ENCODE measurements around the gene DACH1. TPM values are rescaled to one million over a fixed set of nuclear protein-coding genes. Genes with fewer than 3 reads are reported as not detected.

DACH1 gene
- total and polyA plus RNA-seq, 2 donors (not counting 3 experiments of a cell fraction or from before 2014, with no cell fraction given), result 8.6 to 28.3 TPM

GRCh38 chr13:71862459-71862943 lies 4.5 kb downstream of the DACH1 start:
- ChIA-PET CTCF (interaction anchor here (2.1 kb wide), 1 partner anchor 16 kb away, joined by 9 read pairs; no protein-coding TSS in a partner anchor), POLR2A (no interaction called here)
- Histone ChIP-seq H3K9me1 (replicated peaks; ENCODE audit: control insufficient read depth, extremely low read depth, insufficient read depth, low read length) (no peaks in the 10 kb centered on the region), H3K9ac (replicated peaks; ENCODE audit: extremely low read depth, insufficient read depth, low read length) (no peak overlapping the region), H3K27me3 (ENCODE audit: control insufficient read depth in 2 of 2, insufficient read depth in 2 of 2, low read length in 2 of 2) (no peaks in the 10 kb centered on the region), H4K20me1 (replicated peaks; ENCODE audit: control insufficient read depth, extremely low read depth, insufficient read depth, low read length) (no peaks in the 10 kb centered on the region), H2AFZ (ENCODE audit: low read depth, low read length) (no peak overlapping the region), H3K79me2 (ENCODE audit: control insufficient read depth, insufficient read depth, low read length) (no peaks in the 10 kb centered on the region), H3K36me3 (ENCODE audit: control insufficient read depth in 2 of 2, extremely low read depth in 1 of 2, insufficient read depth in 2 of 2, low read length in 2 of 2) (no peaks in the 10 kb centered on the region), H3K4me3 (replicated peaks in 1 of 3; ENCODE audit: insufficient read depth in 1 of 3, low read depth in 1 of 3, low read length in 3 of 3) (no peak overlapping the region), H3K27ac (ENCODE audit: insufficient read depth, low read depth, low read length) (no peak overlapping the region), H3K9me3 (replicated peaks; ENCODE audit: control insufficient read depth, insufficient read depth, low read length) (no peaks in the 10 kb centered on the region), H3K4me1 (ENCODE audit: control insufficient read depth, extremely low read depth, insufficient read depth, low read length) (peaks cover 9% of the 10 kb centered on the region), H3K4me2 (ENCODE audit: insufficient read depth, low read length) (no peak overlapping the region)
- BruUV-seq (replicated peaks), result no TSS peak
- no peak for TF ChIP-seq JUN (IDR thresholded peaks at IDR 0.05; ENCODE audit: borderline replicate concordance, insufficient read depth, insufficient read length, low read depth)
- dilution Hi-C loops (cut with MboI; ENCODE audit: extremely low pct_ligation_motif_present, low sequenced_read_pairs), result no loop called here
- intact Hi-C loops (cut with micrococcal nuclease), result loop anchor here (10.0 kb wide), 4 partner anchors 702 to 1238 kb away; no protein-coding TSS in a partner anchor
- DNase-seq (ENCODE audit: low read depth, low spot score) (no peak), FAIRE-seq (no peak)

GRCh38 chr13:71861769-71862458 lies 5.1 kb downstream of the DACH1 start:
- no peak overlapping the region for H3K27ac ChIP-seq (ENCODE audit: insufficient read depth, low read depth, low read length)
- H3K4me3 ChIP-seq (replicated peaks in 1 of 3; ENCODE audit: insufficient read depth in 1 of 3, low read depth in 1 of 3, low read length in 3 of 3), result no peak overlapping the region
- H3K4me1 ChIP-seq (ENCODE audit: control insufficient read depth, extremely low read depth, insufficient read depth, low read length), result peaks cover 9% of the 10 kb centered on the region
- ChIA-PET CTCF (interaction anchor here (2.1 kb wide), 1 partner anchor 17 kb away, joined by 9 read pairs; no protein-coding TSS in a partner anchor), POLR2A (no interaction called here)
- no peak for FAIRE-seq
- H3K9ac ChIP-seq (replicated peaks; ENCODE audit: extremely low read depth, insufficient read depth, low read length), result no peak overlapping the region
- no peaks in the 10 kb centered on the region for H4K20me1 ChIP-seq (replicated peaks; ENCODE audit: control insufficient read depth, extremely low read depth, insufficient read depth, low read length)
- no peak overlapping the region for H2AFZ ChIP-seq (ENCODE audit: low read depth, low read length)
- no peaks in the 10 kb centered on the region for H3K27me3 ChIP-seq (ENCODE audit: control insufficient read depth in 2 of 2, insufficient read depth in 2 of 2, low read length in 2 of 2)
- TF ChIP-seq MYC (IDR thresholded peaks at IDR 0.05; ENCODE audit: low read depth, low read length), result no peak
- no peak for TF ChIP-seq FOS (IDR thresholded peaks at IDR 0.05; ENCODE audit: borderline replicate concordance, insufficient read depth, low read length)
- no peak for TF ChIP-seq EZH2 (IDR thresholded peaks at IDR 0.05; ENCODE audit: borderline replicate concordance, low read depth, low read length, severe bottlenecking)
- TF ChIP-seq GATA2 (IDR thresholded peaks at IDR 0.05; ENCODE audit: insufficient read depth, insufficient read length, low read depth, low read length), result no peak
- no peak for TF ChIP-seq MAX (IDR thresholded peaks at IDR 0.05; ENCODE audit: insufficient read depth, insufficient read length)
- TF ChIP-seq POLR2A (IDR thresholded peaks at IDR 0.05; ENCODE audit: low read depth, low read length), result no peak
- TF ChIP-seq POLR2AphosphoS5 (IDR thresholded peaks at IDR 0.05; ENCODE audit: insufficient read depth, low read depth, low read length), result no peak
- no peak for TF ChIP-seq CTCF (IDR thresholded peaks at IDR 0.05; ENCODE audit: extremely low read depth in 1 of 2, insufficient read depth in 1 of 2, low read depth in 1 of 2, low read length in 2 of 2)
- no peak for TF ChIP-seq JUN (IDR thresholded peaks at IDR 0.05; ENCODE audit: borderline replicate concordance, insufficient read depth, insufficient read length, low read depth)
- no peaks in the 10 kb centered on the region for H3K79me2 ChIP-seq (ENCODE audit: control insufficient read depth, insufficient read depth, low read length)
- H3K9me3 ChIP-seq (replicated peaks; ENCODE audit: control insufficient read depth, insufficient read depth, low read length), result no peaks in the 10 kb centered on the region
- intact Hi-C loops (cut with micrococcal nuclease) (loop anchor here (10.0 kb wide), 4 partner anchors 703 to 1237 kb away; no protein-coding TSS in a partner anchor), dilution Hi-C loops (cut with MboI; ENCODE audit: extremely low pct_ligation_motif_present, low sequenced_read_pairs) (no loop called here)
- BruUV-seq (replicated peaks), result no TSS peak
- no peaks in the 10 kb centered on the region for H3K9me1 ChIP-seq (replicated peaks; ENCODE audit: control insufficient read depth, extremely low read depth, insufficient read depth, low read length)
- DNase-seq (ENCODE audit: low read depth, low spot score), result peak; percentile 21
- no peak overlapping the region for H3K4me2 ChIP-seq (ENCODE audit: insufficient read depth, low read length)
- H3K36me3 ChIP-seq (ENCODE audit: control insufficient read depth in 2 of 2, extremely low read depth in 1 of 2, insufficient read depth in 2 of 2, low read length in 2 of 2), result no peaks in the 10 kb centered on the region

Measured in endothelial cell of umbilical vein (primary cell).